Vagina (tissue), 2 donors: ENCODE results near the gene IDH2. TPM values are rescaled to one million over a fixed set of nuclear protein-coding genes. Genes with fewer than 3 reads are reported as not detected.

Experiments used
- DNase-seq, 2 donors: peaks; one replicate each; pipeline ENCODE4 v3.0.0-alpha.2; 2017; ENCODE audit errors: extremely low spot score in 2 of 2
- H3K27ac ChIP-seq: fragments of 200-600 bp; sonication (generic); one replicate; pipeline ENCODE4 v1.5.1; 2019
- H3K27me3 ChIP-seq: fragments of 200-600 bp; sonication (generic); one replicate; pipeline ENCODE4 v1.5.1; 2019
- H3K36me3 ChIP-seq, 2 donors: fragments of 200-600 bp; sonication (generic); one replicate each; pipeline ENCODE4 v1.5.1; 2017 to 2019
- H3K4me1 ChIP-seq: fragments of 200-600 bp; sonication (generic); one replicate; pipeline ENCODE4 v1.5.1; 2019
- H3K4me3 ChIP-seq, 2 donors: fragments of 200-600 bp; sonication (generic); 1 replicate in 1 of 2; 2 replicates in 1 of 2; pipeline ENCODE4 v1.5.1; 2016 to 2019
- H3K9me3 ChIP-seq: fragments of 200-600 bp; sonication (generic); one replicate; pipeline ENCODE4 v1.5.1; 2019
- CTCF ChIP-seq, 3 experiments: fragments of 450-650 bp in 2 of 3; fragments of 200-600 bp in 1 of 3; sonication (generic) in 1 of 3; IDR thresholded peaks; one replicate each; pipeline ENCODE4 v1.5.1; 2017 to 2019; ENCODE audit warnings: antibody characterized with exemption in 3 of 3, mild to moderate bottlenecking in 2 of 3, moderate library complexity in 2 of 3
- POLR2A ChIP-seq, 2 donors: fragments of 450-650 bp; IDR thresholded peaks; one replicate each; pipeline ENCODE4 v1.6.1; 2017; ENCODE audit warnings: antibody characterized with exemption in 2 of 2, mild to moderate bottlenecking in 2 of 2, moderate library complexity in 2 of 2
- POLR2AphosphoS5 ChIP-seq, 2 donors: sonication (generic); formaldehyde crosslinking; IDR thresholded peaks; one replicate each; pipeline ENCODE4 v1.9.0; 2017; ENCODE audit warnings: antibody characterized with exemption in 2 of 2, mild to moderate bottlenecking in 2 of 2, low read depth in 1 of 2; ENCODE audit not compliant: insufficient read depth in 1 of 2
- intact Hi-C: fragments of 100-400 bp; cut with DNase I; formaldehyde crosslinking; loops from one replicate; pipeline ENCODE4 v1.15.1; 2023
- total RNA-seq: library from RNA; depleted of rRNA; stranded (reverse); fragments of >200 nt; gene quantifications from one replicate; pipeline ENCODE4 v1.2.3, GENCODE V29; 2016

Gene IDH2
- total RNA-seq, 1 donor from 2014 or later = 39.3 TPM

GRCh38 chr15:90054618-90055097 lies 47.6 kb downstream of the IDH2 start:
- no peaks in the 10 kb centered on the region for H3K27me3 ChIP-seq
- H3K9me3 ChIP-seq = no peaks in the 10 kb centered on the region
- no peak overlapping the region for H3K27ac ChIP-seq
- H3K36me3 ChIP-seq = no peaks in the 10 kb centered on the region
- no peak for DNase-seq
- H3K4me3 ChIP-seq = no peak overlapping the region
- H3K4me1 ChIP-seq = peaks cover 7% of the 10 kb centered on the region
- TF ChIP-seq POLR2AphosphoS5 (IDR thresholded peaks at IDR 0.05; ENCODE audit: insufficient read depth in 1 of 2, low read depth in 1 of 2) (no peak), POLR2A (IDR thresholded peaks at IDR 0.05) (no peak), CTCF (IDR thresholded peaks at IDR 0.05) (no peak)
- intact Hi-C loops = no loop called here

GRCh38 chr15:90053685-90054466 lies 48.4 kb downstream of the IDH2 start:
- H3K4me1 ChIP-seq = no peaks in the 10 kb centered on the region
- no peak for DNase-seq
- no peak overlapping the region for H3K27ac ChIP-seq
- H3K36me3 ChIP-seq = no peaks in the 10 kb centered on the region
- H3K4me3 ChIP-seq = no peak overlapping the region
- TF ChIP-seq CTCF (IDR thresholded peaks at IDR 0.05) (no peak), POLR2AphosphoS5 (IDR thresholded peaks at IDR 0.05; ENCODE audit: insufficient read depth in 1 of 2, low read depth in 1 of 2) (no peak), POLR2A (IDR thresholded peaks at IDR 0.05) (no peak)
- no peaks in the 10 kb centered on the region for H3K9me3 ChIP-seq
- intact Hi-C loops = no loop called here
- H3K27me3 ChIP-seq = no peaks in the 10 kb centered on the region

GRCh38 chr15:90051874-90052273 lies 50.4 kb downstream of the IDH2 start:
- Histone ChIP-seq H3K4me1 (peaks cover 18% of the 10 kb centered on the region), H3K27ac (no peak overlapping the region), H3K27me3 (no peaks in the 10 kb centered on the region), H3K9me3 (no peaks in the 10 kb centered on the region), H3K4me3 (no peak overlapping the region), H3K36me3 (no peaks in the 10 kb centered on the region)
- TF ChIP-seq CTCF (IDR thresholded peaks at IDR 0.05) (no peak), POLR2AphosphoS5 (IDR thresholded peaks at IDR 0.05; ENCODE audit: insufficient read depth in 1 of 2, low read depth in 1 of 2) (no peak), POLR2A (IDR thresholded peaks at IDR 0.05) (no peak)
- no peak for DNase-seq
- intact Hi-C loops = no loop called here

- no peak for TF ChIP-seq POLR2A (IDR thresholded peaks at IDR 0.05)
- no peaks in the 10 kb centered on the region for H3K36me3 ChIP-seq
- peaks cover 36% of the 10 kb centered on the region for H3K4me1 ChIP-seq
- intact Hi-C loops = no loop called here
- H3K27me3 ChIP-seq = no peaks in the 10 kb centered on the region
- no peak overlapping the region for H3K27ac ChIP-seq
- no peaks in the 10 kb centered on the region for H3K9me3 ChIP-seq
- DNase-seq = no peak
- H3K4me3 ChIP-seq = no peak overlapping the region
Observed at GRCh38 chr15:90049666-90050604, 52.3 kb downstream of the IDH2 start.

GRCh38 chr15:90049030-90049429 lies 53.2 kb downstream of the IDH2 start:
- intact Hi-C loops = no loop called here
- Histone ChIP-seq H3K27ac (no peak overlapping the region), H3K4me3 (no peak overlapping the region), H3K4me1 (peaks cover 36% of the 10 kb centered on the region), H3K27me3 (no peaks in the 10 kb centered on the region), H3K9me3 (no peaks in the 10 kb centered on the region), H3K36me3 (no peaks in the 10 kb centered on the region)
- DNase-seq = no peak
- TF ChIP-seq CTCF (IDR thresholded peaks at IDR 0.05) (no peak), POLR2A (IDR thresholded peaks at IDR 0.05) (no peak), POLR2AphosphoS5 (IDR thresholded peaks at IDR 0.05; ENCODE audit: insufficient read depth in 1 of 2, low read depth in 1 of 2) (no peak)
